ENCODE measurements around the gene SPATA2. TPM values are rescaled to one million over a fixed set of nuclear protein-coding genes. Genes with fewer than 3 reads are reported as not detected.

Gene SPATA2
- total and polyA plus RNA-seq, 2 of the 13 experiments (the other 11 are each of a cell fraction or from before 2014, with no cell fraction given) = 3.2 to 8.7 TPM

- TF ChIP-seq ZNF782 (CRISPR knock-in tag; IDR thresholded peaks at IDR 0.05; ENCODE audit: borderline replicate concordance) (no peak), NFE2 (CRISPR knock-in tag; IDR thresholded peaks at IDR 0.05) (no peak), ZZZ3 (CRISPR knock-in tag; IDR thresholded peaks at IDR 0.05; ENCODE audit: borderline replicate concordance) (no peak), TCF12 (IDR thresholded peaks at IDR 0.05) (no peak), TCF12 (CRISPR knock-in tag; IDR thresholded peaks at IDR 0.05) (no peak), SNRNP70 (IDR thresholded peaks at IDR 0.05; ENCODE audit: low read depth, low read length) (no peak), PHF8 (CRISPR knock-in tag; IDR thresholded peaks at IDR 0.05) (no peak), FOSL1 (CRISPR knock-in tag; IDR thresholded peaks at IDR 0.05; ENCODE audit: borderline replicate concordance) (no peak), TSC22D2 (CRISPR knock-in tag; IDR thresholded peaks at IDR 0.05; ENCODE audit: borderline replicate concordance) (no peak), PITX1 (CRISPR knock-in tag; IDR thresholded peaks at IDR 0.05) (no peak; the same call in 1 of the 2 replicates), ZFP62 (CRISPR knock-in tag; IDR thresholded peaks at IDR 0.05) (no peak), TEAD3 (CRISPR knock-in tag; optimal IDR thresholded peaks at IDR 0.05; ENCODE audit: borderline replicate concordance) (peak; percentile 64), FOXC1 (CRISPR knock-in tag; IDR thresholded peaks at IDR 0.05; ENCODE audit: borderline replicate concordance) (no peak), E2F2 (CRISPR knock-in tag; IDR thresholded peaks at IDR 0.05; ENCODE audit: borderline replicate concordance) (no peak), SNAPC2 (CRISPR knock-in tag; IDR thresholded peaks at IDR 0.05) (no peak), HMGXB4 (CRISPR knock-in tag; IDR thresholded peaks at IDR 0.05; ENCODE audit: borderline replicate concordance in 1 of 2, low read depth in 1 of 2) (peak in 1 of 2 experiments; percentile 30; a peak in 1 of 4 replicates), GMEB2 (CRISPR knock-in tag; IDR thresholded peaks at IDR 0.05; ENCODE audit: low read depth) (no peak), NFRKB (IDR thresholded peaks at IDR 0.05) (no peak), BHLHE40 (IDR thresholded peaks at IDR 0.05; ENCODE audit: low read length) (no peak), DBP (CRISPR knock-in tag; IDR thresholded peaks at IDR 0.05; ENCODE audit: not compliant biosample characterization) (no peak), HINFP (CRISPR knock-in tag; IDR thresholded peaks at IDR 0.05; ENCODE audit: low read depth) (0 out of 2 replicates have a peak, but pooled peaks have one; percentile 30), ZNF225 (CRISPR knock-in tag; IDR thresholded peaks at IDR 0.05) (no peak), POLR2AphosphoS2 (IDR thresholded peaks at IDR 0.05; ENCODE audit: low read depth, low read length) (no peak), GABPA (IDR thresholded peaks at IDR 0.05; ENCODE audit: low read depth, low read length) (no peak), GABPA (CRISPR knock-in tag; IDR thresholded peaks at IDR 0.05; ENCODE audit: low read depth) (no peak)
These were observed 33.6 kb upstream of the SPATA2 start (continued) for GRCh38 chr20:49948809-49949507.

Measured in HepG2 (cell line).